ENCODE measurements around the gene CDH6. TPM values are rescaled to one million over a fixed set of nuclear protein-coding genes. Genes with fewer than 3 reads are reported as not detected.
A peak's percentile ranks its signal among the peaks of the same experiment; 100 is the strongest.

The CDH6 gene
- not detected in 2 replicates for total RNA-seq (2014; rRNA removed; shearing (Covaris generic))
- not detected in 2 replicates for polyA plus RNA-seq (2015; cell fraction: cytosol; rRNA removed)
- not detected in 2 replicates for polyA plus RNA-seq (2015; cell fraction: nucleus; rRNA removed)

DNA sequence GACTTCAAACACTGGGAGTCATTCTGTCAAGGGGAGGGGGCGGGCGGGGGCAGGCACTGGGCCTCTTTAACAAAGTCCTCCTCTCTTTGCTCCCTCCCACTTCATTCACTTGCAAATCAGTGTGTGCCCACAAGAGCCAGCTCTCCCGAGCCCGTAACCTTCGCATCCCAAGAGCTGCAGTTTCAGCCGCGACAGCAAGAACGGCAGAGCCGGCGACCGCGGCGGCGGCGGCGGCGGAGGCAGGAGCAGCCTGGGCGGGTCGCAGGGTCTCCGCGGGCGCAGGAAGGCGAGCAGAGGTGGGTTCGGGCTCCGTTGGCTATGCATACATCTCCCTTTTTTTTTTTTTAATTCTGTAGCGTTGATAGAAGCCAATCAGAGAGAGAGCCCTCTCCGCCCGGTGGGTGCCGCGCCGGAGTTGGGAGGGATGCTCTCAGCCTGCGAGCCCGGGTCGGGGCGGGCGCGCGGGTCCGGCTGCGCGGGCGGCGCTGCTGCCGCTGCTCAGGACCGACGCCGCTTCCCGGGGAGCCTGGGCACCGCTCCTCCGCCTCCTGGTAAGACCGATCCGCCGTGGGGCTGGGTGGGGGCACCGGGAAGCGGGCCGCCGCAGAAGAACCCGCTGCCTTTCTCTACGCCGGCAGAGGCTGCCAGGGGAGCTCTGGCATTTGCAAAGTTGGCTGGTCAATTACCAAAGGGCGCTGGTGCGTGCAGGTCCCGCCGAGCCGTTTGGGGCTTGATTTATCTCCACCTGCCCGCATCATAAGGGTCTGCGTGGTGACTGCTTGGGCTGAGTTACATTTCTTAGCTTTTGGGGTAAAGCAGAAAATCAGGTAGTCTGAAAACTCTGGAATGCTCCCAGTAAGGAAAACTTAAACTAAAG is at the start of gene CDH6:
TSS of gene CDH6 (plus strand) at position 96 of the 877 bp plus-strand sequence. CDS start 73,788 bp downstream, outside the sequence.
- DNase-seq (ENCODE audit: low read depth): no peak

DNA sequence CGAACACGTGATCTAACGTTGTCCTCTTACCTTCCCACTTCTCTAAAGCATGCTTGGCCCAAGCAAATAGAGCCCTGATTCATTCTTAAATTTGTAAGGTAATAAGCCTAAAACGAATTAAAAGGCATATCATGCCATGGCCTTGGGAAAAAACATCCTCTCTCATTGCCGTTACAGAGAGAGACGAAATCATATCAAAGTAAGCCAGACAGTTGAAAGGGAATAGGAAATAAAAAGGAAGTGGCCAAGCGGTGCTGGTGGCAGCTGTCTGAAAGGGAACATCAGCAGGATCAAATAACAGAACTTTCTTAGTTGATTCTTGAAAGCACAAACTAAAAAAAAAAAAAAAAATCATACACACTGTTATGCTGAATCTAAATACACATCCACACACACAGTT is 49.1 kb upstream of the CDH6 start:
- DNase-seq (ENCODE audit: low read depth): no peak

DNA sequence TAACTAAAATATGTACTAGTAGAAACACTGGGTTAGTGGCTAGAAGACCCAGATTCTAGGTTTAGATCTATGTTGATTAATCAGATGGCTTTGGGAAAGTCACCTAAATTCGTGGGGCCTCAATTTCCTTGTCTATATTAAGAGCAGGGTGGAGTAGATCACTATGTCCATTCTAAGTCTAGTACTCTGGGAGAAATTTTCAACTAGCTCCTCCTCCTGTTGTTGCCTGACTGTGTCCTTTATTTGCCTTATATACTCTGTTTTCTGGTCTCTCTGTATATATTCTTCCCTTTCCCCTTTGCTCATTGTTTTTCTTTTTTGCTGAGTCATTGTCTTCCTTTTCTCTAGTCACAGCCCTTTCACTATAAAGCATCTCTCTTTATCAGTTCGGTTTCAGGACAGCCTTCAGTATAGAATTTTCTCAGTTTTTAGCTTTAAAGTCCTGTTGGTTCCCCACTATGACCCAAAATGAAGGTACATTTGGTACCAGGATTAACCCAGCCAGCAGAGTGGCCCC is 44.5 kb upstream of the CDH6 start:
- peak; percentile 27 for DNase-seq (ENCODE audit: low read depth)

DNA sequence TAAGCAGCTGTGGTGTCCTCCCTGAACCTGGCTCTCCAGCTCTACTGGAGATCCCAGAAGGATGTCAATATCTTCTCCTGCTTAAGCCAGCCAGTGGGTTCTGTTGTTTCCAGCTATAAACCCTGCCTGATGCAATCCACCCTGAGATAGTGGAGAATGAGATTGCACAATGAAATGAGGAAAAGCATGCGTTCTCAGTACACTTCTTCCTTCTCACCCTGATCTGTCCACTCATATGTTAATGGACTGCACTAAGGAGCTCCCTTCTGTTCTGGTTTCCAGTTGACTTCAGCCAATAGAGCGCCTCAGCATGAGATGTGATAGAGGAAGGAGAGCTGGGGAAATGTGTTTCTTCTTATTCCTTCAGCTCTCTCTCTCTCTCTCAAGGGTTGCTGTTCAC is 40.0 kb upstream of the CDH6 start:
- no peak for DNase-seq (ENCODE audit: low read depth)

- no peak for DNase-seq (ENCODE audit: low read depth)
These were observed 36.8 kb upstream of the CDH6 start for GRCh38 chr5:31156631-31157160.

DNA sequence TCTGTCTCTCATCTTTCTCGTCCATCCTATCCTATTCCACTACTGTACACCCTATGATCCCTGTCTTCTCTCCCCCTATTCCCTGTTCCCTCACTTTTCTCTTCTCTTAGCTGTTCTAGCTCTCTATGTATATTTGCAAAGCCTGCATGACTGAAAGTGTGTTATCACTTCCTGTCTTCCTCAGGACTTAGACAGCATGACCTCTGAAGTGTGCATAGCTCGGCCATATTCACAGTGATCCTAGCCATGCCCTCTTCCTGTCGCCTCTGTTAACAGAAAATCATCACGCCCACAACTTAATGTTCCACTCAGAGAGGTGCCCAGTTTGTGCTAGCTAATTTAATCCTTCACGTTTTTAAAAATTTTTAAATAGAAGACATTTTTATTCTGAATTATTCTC is 35.8 kb upstream of the CDH6 start:
- DNase-seq (ENCODE audit: low read depth): peak; percentile 12

- DNase-seq (ENCODE audit: low read depth): no peak
These were observed 34.8 kb upstream of the CDH6 start for GRCh38 chr5:31158686-31159085.

- no peak for DNase-seq (ENCODE audit: low read depth)
These were observed 31.7 kb upstream of the CDH6 start for GRCh38 chr5:31161781-31162181.

DNA sequence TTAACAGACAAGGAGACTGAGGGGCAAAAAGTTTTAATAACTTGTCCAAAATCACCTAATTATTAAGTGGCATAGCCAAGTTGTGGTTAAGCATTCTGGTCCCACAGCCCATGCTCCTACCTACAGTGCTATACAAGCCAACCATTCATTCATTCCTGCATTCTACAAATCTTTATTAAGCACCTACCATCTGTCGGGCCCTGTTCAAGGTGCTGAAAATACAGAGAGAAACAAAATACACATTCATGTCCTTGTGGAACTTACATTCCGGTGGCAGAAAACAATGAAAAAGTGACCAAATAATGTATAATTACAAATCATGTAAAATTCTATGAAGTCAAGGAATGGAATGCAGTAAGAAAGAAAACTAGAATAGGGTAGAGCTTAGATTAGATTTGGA is 27.8 kb upstream of the CDH6 start:
- DNase-seq (ENCODE audit: low read depth): no peak

- no peak for DNase-seq (ENCODE audit: low read depth)
These were observed 24.1 kb upstream of the CDH6 start for GRCh38 chr5:31169379-31169778.

- DNase-seq (ENCODE audit: low read depth): no peak
These were observed 20.6 kb upstream of the CDH6 start for GRCh38 chr5:31172881-31173280.

GRCh38 chr5:31173614-31174013 is 19.9 kb upstream of the CDH6 start:
- no peak for DNase-seq (ENCODE audit: low read depth)

DNA sequence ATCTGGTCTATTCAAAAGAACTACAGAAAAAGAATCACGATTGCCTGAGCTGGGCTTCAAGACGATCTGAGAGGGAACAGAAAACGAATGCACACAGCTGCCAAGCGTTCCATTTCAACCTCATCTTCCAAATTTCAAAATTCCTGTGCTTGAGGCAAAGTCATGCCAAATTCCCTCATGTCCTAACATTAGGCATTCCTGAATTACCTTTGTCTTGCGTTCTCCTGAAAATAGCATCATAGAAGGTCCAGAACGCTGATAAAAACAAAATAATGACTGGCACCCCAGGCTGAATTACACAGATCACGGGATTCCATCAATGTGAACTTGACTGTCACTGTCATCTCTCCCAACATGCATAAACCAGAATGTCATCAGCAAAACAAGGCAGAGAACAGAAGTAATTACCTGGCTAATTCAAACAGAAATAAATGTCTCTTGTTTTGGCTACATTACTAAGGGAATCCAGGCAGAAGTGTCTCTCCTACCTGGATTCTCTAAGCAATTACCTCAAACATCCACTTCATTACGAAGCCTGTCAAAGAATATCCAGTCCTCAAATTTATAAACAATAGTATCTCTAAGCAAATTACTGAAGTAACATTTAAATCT is 12.0 kb upstream of the CDH6 start:
- no peak for DNase-seq (ENCODE audit: low read depth)

DNA sequence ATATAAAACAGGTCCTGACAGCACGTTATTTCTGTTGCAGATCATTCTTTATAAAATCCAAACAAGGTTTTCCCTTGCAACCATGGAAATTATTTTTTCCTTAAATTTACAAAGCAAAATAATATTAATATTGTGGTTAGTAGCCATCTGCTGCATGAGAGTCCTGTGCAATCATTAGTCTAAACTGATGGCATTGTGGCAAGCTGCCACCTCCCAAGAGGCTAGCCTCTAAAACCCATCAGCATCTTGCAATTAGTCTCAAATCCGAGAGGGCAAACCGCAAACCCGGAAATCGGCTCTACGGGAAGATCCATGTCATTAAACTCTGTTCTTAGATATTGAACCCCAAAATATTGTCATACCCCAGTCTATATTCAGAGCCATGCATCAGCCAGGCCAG is 11.3 kb upstream of the CDH6 start:
- DNase-seq (ENCODE audit: low read depth): no peak

GRCh38 chr5:31185951-31186350 is 7.5 kb upstream of the CDH6 start:
- DNase-seq (ENCODE audit: low read depth): no peak

DNA sequence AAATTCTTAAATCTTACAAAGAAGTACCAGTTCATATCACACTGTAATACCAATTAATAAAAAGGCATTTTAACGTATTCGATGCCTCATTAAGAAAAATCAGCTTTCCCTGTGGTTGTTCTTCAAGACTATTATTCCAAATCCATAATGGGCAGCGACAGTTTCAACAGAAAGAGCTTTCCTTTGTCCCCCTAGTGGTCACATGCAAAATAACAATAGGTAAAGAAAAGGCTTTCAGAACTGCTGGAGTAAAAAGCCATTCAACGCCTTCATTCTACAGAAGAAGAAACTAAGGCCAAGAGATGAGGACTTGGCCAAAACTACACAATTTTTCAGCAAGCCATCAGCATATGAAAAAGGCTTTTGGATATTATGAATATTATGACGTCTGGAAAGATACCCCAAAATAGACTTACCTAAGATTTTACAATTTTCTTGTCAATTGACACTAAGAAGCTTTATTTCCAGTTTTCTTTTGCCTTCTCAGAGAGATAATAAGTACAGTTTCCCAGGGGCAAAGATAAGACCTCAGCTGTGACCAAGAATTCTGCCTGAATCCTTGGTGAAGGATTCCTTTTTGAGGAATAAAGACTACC is 6.7 kb upstream of the CDH6 start:
- peak; percentile 19 for DNase-seq (ENCODE audit: low read depth)

DNA sequence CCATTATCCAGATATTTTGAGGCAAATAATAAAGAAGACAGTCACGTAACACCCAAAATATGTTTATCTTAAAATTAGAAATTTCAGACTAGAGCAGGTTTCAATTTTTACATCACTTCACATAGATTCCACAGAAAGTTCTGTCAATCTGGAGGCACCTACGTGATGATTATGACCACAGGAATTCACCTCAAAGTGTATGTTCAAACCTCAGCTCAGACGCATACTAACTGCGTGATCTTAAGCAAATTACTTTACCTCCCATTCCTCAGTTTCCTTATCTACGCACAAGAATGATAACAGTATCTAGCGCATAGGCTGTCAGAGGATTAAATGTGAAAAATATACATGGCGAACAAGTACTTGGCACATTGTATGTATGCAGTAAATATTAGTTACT is 5.9 kb upstream of the CDH6 start:
- DNase-seq (ENCODE audit: low read depth): no peak

GRCh38 chr5:31192442-31192841 is 1.0 kb upstream of the CDH6 start:
- no peak for DNase-seq (ENCODE audit: low read depth)

GRCh38 chr5:31193116-31193515 is 370 bp upstream of the CDH6 start:
- DNase-seq (ENCODE audit: low read depth): no peak

- DNase-seq (ENCODE audit: low read depth): no peak
These were observed 955 bp downstream of the CDH6 start for GRCh38 chr5:31194468-31194813.

DNA sequence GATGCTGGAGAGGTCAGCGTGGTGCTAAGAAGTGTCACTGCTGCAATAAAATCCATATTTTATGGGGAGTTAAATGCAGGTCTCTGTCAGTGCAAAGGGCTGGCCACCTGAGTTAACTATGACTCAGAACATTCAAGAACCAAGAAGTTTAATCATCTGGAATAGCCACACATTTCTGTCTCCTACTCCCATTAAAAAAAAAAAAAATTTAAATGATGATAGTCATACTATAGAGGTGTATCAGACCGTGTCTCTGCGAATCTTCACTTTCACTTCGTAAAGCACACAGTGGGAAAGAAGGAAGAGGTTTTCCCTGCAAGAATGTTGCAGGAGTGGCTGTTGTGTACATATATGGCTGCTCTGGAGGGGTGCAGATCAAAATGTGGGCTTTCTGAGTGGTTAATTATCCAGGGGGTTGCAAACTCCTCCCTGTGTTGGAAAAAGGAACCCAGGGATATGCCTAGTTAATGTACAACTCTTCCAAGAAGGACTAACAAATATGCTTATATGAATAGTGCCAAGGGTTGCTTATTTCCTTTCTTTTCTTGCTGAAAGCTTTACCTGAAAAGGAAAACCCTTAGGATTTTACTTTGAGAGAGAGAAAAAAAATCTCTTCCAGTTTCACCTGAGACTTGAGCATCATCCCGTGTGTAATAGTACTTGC is 1.5 kb downstream of the CDH6 start:
- peak; percentile 15 for DNase-seq (ENCODE audit: low read depth)

Measured in HT1080 (cell line).